HS-27A (cell line): ENCODE data around the gene SLC25A34.

Source experiments
- DNase-seq: peaks from one replicate; pipeline ENCODE4 v3.0.0-alpha.2; 2012; ENCODE audit warnings: low read depth, missing footprints

SLC25A34 gene

DNA sequence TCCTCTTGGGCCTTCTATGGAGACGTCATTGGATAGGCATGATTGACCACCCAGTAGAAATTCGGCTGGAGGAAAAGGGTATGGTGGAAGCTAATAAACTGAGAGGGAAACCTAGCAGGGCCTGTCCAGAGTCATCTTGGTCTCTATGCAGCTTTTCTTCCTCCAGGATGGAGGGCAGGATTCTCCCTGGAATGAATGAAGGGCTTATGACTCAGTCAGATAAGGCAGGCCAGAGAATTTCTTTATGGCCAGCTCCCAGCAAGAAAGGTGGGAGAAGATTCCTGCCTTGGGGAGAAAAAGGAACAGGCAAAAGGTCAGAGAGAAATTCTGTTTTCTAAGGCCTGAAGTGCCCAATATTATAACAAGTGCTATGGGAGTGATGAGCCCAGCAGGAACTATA lies 39.6 kb downstream of the SLC25A34 start:
- DNase-seq: no peak

DNA sequence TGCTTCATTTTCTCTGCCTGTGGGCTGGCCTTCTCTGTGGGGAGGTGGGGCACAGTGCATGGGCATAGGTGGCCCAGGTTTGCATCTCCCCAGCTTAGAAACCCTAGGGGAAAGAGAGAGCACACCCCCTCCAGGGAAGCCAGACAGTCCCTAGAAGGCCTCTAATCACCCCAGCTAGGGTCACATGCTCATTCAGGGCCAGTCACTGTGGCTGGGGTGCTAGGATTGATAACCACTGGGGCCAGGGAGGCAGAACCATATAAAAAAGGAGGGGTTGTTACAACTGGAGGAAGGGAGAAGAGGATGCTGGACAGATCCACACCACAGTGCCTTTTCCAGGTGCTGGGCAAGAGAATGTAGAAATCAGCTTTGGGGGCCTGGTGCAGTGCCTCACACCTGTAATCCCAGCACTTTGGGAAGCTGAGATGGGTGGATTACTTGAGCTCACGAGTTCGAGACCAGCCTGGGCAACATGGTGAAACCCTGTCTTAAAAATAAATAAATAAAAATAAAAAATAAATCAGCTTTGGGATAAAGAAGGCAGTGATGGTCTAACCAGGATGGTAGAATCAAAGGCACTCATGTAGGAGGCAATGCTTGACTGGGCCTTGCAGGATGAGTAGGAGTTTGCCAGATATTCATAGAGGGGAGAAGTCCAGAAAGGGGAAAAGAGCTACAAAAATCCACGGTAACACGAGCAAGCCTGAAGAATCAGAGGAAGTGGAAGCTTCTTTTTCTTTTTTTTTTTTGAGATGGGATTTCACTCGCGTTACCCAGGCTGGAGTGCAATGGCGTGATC lies 42.0 kb downstream of the SLC25A34 start:
- DNase-seq: no peak

DNA sequence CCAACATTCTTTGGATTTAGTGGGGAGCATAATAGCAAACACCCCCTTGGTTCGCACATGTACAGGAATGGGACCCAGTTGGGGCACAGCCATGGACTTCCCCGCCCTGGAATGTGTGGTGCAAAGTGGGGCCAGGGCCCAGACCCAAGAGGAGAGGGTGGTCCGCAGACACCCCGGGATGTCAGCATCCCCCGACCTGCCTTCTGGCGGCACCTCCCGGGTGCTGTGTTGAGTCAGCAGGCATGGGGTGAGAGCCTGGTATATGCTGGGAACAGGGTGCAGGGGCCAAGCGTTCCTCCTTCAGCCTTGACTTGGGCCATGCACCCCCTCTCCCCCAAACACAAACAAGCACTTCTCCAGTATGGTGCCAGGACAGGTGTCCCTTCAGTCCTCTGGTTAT lies 49.6 kb downstream of the SLC25A34 start:
- no peak for DNase-seq

DNA sequence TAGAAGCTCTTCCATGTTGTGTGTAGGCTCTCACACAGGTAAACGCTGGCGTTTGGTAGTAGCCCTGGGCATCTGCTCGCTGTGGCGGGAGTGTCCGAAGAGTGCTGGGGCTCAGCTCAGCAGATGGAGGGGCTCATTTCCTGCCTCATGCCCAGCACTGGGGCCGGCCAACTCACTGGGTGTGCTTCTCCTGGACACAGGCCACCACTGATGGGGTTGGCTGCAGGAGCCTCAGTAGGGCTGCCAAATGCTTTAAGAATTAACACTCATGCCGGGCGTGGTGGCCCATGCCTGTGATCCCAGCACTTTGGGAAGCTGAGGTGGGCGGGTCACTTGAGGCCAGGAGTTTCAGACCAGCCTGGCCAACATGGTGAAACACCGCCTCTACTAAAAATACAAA lies 50.5 kb downstream of the SLC25A34 start:
- DNase-seq: no peak

DNA sequence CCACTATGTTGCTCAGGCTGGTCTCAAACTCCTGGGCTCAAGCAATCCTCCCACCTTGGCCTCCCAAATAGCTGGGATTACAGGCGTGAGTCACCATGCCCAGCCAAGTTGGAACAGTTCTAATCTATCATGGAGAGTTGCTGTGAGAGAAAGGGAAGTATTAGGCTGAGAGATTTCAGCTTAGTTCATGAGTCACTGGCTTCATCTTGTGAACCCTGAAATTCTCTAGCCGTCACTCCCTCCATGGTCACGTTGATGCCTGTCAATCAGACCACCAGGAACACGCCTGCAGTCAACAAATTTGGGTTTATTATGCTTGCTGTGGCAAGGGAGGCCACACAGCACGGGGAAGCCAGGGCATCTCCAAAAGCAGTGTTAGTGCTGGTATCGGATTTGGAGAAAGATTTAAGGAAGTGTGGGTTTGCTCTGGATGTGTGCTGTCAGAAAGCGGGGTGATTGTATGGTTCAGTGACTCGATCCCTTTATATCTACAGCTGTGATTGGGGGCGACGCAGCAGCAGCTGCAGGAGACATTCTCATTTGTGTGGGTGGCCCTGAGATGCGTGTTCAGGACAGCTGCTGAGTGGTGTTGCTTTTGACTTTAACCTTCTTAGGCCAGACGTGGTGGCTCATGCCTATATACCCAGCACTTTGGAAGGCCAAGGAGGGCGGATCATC lies 52.7 kb downstream of the SLC25A34 start:
- DNase-seq: no peak
